ENCODE data around the gene HBG1.
A peak's percentile ranks its signal among the peaks of the same experiment; 100 is the strongest.
"Not testable (repeated sequence)": the region's sequence is repeated elsewhere in the genome, so short reads cannot be mapped to it uniquely, and the experiment has no call there.

Gene HBG1

GRCh38 chr11:5249807-5250396 lies at the start of gene HBG1:
TSS of gene HBG1 (minus strand) at chr11:5249857. CDS start at chr11:5249804, 53 bp downstream.
- DNase-seq = not testable (repeated sequence)

- DNase-seq = no peak
These were observed 48.8 kb upstream of the HBG1 start for GRCh38 chr11:5298451-5298850.

- DNase-seq = no peak
These were observed 48.2 kb upstream of the HBG1 start for GRCh38 chr11:5297721-5298323.

GRCh38 chr11:5294342-5294995 lies 44.8 kb upstream of the HBG1 start:
- not testable (repeated sequence) for DNase-seq

GRCh38 chr11:5293028-5293427 lies 43.4 kb upstream of the HBG1 start:
- DNase-seq = no peak

- no peak for DNase-seq
These were observed 41.7 kb upstream of the HBG1 start for GRCh38 chr11:5291207-5291838.

- DNase-seq = no peak
These were observed 40.4 kb upstream of the HBG1 start for GRCh38 chr11:5290106-5290505.

- DNase-seq = no peak
These were observed 40.0 kb upstream of the HBG1 start for GRCh38 chr11:5289696-5290095.

GRCh38 chr11:5288906-5289550 lies 39.4 kb upstream of the HBG1 start:
- no peak for DNase-seq

GRCh38 chr11:5288108-5288905 lies 38.6 kb upstream of the HBG1 start:
- no peak for DNase-seq

GRCh38 chr11:5286901-5287300 lies 37.2 kb upstream of the HBG1 start:
- no peak for DNase-seq

GRCh38 chr11:5286351-5286750 lies 36.7 kb upstream of the HBG1 start:
- DNase-seq = no peak

- no peak for DNase-seq
These were observed 36.2 kb upstream of the HBG1 start for GRCh38 chr11:5285703-5286340.

- no peak for DNase-seq
These were observed 35.0 kb upstream of the HBG1 start for GRCh38 chr11:5284637-5285036.

GRCh38 chr11:5283882-5284281 lies 34.2 kb upstream of the HBG1 start:
- DNase-seq = no peak

- DNase-seq = no peak
These were observed 33.4 kb upstream of the HBG1 start for GRCh38 chr11:5283086-5283485.

- no peak for DNase-seq
These were observed 33.0 kb upstream of the HBG1 start for GRCh38 chr11:5282628-5283027.

- DNase-seq = no peak
These were observed 31.9 kb upstream of the HBG1 start for GRCh38 chr11:5281596-5281995.

GRCh38 chr11:5280582-5281102 lies 31.0 kb upstream of the HBG1 start:
- DNase-seq = peak in 1 of 2 donors; percentile 2

GRCh38 chr11:5279471-5280090 lies 29.9 kb upstream of the HBG1 start:
- DNase-seq = no peak

- no peak for DNase-seq
These were observed 28.2 kb upstream of the HBG1 start for GRCh38 chr11:5277807-5278382.
